ENCODE results near the gene TAS2R50.

DNA sequence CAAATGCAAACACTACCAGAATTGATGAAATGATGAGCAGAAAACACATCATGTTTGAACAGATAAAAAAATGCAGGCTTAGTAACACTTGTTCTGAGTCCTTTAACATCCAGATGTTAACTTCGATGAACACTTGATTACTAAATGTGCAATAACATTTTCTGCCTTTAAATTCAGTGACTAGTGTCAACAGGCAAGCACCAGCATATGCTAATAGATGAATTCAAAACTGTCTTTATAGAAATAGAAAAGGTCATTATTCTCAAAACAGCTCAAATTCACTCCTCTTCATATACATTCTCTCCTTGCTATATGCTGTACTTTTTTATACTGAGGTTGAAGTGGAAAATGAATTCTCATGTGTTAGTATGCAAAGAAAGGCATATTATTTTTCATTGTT lies 35.8 kb upstream of the TAS2R50 start, which contains the start of gene TAS2R19:
- no peak for TF ChIP-seq EZH2 (IDR thresholded peaks at IDR 0.05)
- no peak for TF ChIP-seq CTCF (IDR thresholded peaks at IDR 0.05)
- no peak for TF ChIP-seq EZH2phosphoT487 (IDR thresholded peaks at IDR 0.05)

All from neural progenitor cell (in vitro differentiated cells).